ENCODE data around the gene NAIF1. TPM values are rescaled to one million over a fixed set of nuclear protein-coding genes. Genes with fewer than 3 reads are reported as not detected.
"Not testable (repeated sequence)": the region's sequence is repeated elsewhere in the genome, so short reads cannot be mapped to it uniquely, and the experiment has no call there.

The NAIF1 gene
- total and polyA plus RNA-seq, 2 experiments from 2014 or later: 4.9 to 5.5 TPM

DNA sequence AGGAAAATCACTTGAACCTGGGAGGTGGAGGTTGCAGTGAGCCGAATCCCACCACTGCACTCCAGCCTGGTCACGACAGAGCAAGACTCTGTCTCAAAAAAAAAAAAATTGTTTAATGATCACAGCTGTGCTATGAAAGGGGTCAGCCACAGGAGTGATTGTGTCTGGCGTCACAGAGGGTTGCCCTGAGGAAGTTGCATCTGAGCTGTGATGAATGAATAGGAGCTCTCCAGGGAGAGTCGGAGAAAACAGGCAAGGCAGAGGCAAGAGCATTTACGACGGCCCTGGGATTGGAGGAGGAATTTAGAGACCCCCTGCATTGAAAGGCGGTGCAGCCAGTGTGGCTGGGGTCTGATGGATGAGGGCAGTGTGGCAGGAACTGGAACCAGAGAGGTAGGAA lies 25.1 kb downstream of the NAIF1 start (continued):
- TF ChIP-seq, protein P1, sequence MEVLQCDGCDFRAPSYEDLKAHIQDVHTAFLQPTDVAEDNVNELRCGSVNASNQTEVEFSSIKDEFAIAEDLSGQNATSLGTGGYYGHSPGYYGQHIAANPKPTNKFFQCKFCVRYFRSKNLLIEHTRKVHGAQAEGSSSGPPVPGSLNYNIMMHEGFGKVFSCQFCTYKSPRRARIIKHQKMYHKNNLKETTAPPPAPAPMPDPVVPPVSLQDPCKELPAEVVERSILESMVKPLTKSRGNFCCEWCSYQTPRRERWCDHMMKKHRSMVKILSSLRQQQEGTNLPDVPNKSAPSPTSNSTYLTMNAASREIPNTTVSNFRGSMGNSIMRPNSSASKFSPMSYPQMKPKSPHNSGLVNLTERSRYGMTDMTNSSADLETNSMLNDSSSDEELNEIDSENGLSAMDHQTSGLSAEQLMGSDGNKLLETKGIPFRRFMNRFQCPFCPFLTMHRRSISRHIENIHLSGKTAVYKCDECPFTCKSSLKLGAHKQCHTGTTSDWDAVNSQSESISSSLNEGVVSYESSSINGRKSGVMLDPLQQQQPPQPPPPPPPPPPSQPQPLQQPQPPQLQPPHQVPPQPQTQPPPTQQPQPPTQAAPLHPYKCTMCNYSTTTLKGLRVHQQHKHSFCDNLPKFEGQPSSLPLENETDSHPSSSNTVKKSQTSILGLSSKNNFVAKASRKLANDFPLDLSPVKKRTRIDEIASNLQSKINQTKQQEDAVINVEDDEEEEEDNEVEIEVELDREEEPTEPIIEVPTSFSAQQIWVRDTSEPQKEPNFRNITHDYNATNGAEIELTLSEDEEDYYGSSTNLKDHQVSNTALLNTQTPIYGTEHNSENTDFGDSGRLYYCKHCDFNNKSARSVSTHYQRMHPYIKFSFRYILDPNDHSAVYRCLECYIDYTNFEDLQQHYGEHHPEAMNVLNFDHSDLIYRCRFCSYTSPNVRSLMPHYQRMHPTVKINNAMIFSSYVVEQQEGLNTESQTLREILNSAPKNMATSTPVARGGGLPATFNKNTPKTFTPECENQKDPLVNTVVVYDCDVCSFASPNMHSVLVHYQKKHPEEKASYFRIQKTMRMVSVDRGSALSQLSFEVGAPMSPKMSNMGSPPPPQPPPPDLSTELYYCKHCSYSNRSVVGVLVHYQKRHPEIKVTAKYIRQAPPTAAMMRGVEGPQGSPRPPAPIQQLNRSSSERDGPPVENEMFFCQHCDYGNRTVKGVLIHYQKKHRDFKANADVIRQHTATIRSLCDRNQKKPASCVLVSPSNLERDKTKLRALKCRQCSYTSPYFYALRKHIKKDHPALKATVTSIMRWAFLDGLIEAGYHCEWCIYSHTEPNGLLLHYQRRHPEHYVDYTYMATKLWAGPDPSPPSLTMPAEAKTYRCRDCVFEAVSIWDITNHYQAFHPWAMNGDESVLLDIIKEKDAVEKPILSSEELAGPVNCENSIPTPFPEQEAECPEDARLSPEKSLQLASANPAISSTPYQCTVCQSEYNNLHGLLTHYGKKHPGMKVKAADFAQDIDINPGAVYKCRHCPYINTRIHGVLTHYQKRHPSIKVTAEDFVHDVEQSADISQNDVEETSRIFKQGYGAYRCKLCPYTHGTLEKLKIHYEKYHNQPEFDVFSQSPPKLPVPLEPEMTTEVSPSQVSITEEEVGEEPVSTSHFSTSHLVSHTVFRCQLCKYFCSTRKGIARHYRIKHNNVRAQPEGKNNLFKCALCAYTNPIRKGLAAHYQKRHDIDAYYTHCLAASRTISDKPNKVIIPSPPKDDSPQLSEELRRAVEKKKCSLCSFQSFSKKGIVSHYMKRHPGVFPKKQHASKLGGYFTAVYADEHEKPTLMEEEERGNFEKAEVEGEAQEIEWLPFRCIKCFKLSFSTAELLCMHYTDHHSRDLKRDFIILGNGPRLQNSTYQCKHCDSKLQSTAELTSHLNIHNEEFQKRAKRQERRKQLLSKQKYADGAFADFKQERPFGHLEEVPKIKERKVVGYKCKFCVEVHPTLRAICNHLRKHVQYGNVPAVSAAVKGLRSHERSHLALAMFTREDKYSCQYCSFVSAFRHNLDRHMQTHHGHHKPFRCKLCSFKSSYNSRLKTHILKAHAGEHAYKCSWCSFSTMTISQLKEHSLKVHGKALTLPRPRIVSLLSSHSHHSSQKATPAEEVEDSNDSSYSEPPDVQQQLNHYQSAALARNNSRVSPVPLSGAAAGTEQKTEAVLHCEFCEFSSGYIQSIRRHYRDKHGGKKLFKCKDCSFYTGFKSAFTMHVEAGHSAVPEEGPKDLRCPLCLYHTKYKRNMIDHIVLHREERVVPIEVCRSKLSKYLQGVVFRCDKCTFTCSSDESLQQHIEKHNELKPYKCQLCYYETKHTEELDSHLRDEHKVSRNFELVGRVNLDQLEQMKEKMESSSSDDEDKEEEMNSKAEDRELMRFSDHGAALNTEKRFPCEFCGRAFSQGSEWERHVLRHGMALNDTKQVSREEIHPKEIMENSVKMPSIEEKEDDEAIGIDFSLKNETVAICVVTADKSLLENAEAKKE (CRISPR knock-in tag; IDR thresholded peaks at IDR 0.05): no peak

DNA sequence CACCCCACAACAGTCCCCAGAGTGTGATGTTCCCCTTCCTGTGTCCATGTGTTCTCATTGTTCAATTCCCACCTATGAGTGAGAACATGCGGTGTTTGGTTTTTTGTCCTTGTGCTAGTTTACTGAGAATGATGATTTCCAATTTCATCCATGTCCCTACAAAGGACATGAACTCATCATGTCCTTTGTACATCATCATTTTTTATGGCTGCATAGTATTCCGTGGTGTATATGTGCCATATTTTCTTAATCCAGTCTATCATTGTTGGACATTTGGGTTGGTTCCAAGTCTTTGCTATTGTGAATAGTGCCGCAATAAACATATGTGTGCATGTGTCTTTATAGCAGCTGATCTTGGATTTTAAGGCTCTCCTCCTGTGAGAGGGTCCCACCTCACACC lies 26.3 kb downstream of the NAIF1 start:
- H3K27me3 ChIP-seq (ENCODE audit: insufficient read depth); H3K27ac Mint-ChIP-seq; H3K4me1 Mint-ChIP-seq; H3K27ac ChIP-seq (ENCODE audit: low read depth); H3K9me2 ChIP-seq (ENCODE audit: insufficient read depth); DNase-seq (ENCODE audit: low spot score); H3K36me3 Mint-ChIP-seq (ENCODE audit: low read depth); H3K4me3 ChIP-seq; H3K4me2 ChIP-seq; H3K79me2 ChIP-seq (replicated peaks; ENCODE audit: insufficient read depth); H4K20me1 ChIP-seq (replicated peaks; ENCODE audit: insufficient read depth); H2AFZ ChIP-seq; ATAC-seq; H3K36me3 ChIP-seq (ENCODE audit: insufficient read depth); H3K4me3 Mint-ChIP-seq; H3F3A ChIP-seq (replicated peaks; ENCODE audit: low read depth); H3K4me1 ChIP-seq (ENCODE audit: insufficient read depth); H3K9me3 Mint-ChIP-seq: not testable (repeated sequence)
- H3K27me3 Mint-ChIP-seq (ENCODE audit: insufficient read depth, low read depth, poor library complexity): peaks cover 15% of the 10 kb centered on the region

DNA sequence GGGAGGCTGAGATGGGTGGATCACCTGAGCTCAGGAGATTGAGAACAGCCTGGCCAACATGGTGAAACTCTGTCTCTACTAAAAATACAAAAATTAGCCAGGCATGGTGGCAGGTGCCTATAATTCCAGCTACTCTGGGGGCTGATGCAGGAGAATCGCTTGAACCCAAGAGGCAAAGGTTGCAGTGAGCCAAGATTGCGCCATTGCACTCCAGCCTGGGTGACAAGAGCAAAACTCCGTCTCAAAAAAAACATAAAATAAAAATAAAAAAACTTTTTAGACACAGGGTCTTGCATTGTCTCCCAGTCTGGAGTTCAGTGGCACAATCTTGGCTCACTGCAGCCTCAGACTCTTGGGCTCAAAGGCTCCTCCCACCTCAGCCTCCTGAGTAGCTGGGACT lies 30.6 kb downstream of the NAIF1 start:
- H3K4me1 ChIP-seq (ENCODE audit: insufficient read depth); H3K9me3 Mint-ChIP-seq; H3K4me1 Mint-ChIP-seq; ATAC-seq; H3F3A ChIP-seq (replicated peaks; ENCODE audit: low read depth); H3K4me3 Mint-ChIP-seq; H3K36me3 Mint-ChIP-seq (ENCODE audit: low read depth); H3K27me3 ChIP-seq (ENCODE audit: insufficient read depth); H3K79me2 ChIP-seq (replicated peaks; ENCODE audit: insufficient read depth); H2AFZ ChIP-seq; DNase-seq (ENCODE audit: low spot score); H3K9me2 ChIP-seq (ENCODE audit: insufficient read depth); H3K27ac Mint-ChIP-seq; H3K36me3 ChIP-seq (ENCODE audit: insufficient read depth); H3K27ac ChIP-seq (ENCODE audit: low read depth); H3K4me3 ChIP-seq; H4K20me1 ChIP-seq (replicated peaks; ENCODE audit: insufficient read depth); H3K4me2 ChIP-seq: not testable (repeated sequence)
- peaks cover 11% of the 10 kb centered on the region for H3K27me3 Mint-ChIP-seq (ENCODE audit: insufficient read depth, low read depth, poor library complexity)

Data from GM23338 (cell line).